CD4-positive, CD25-positive, alpha-beta regulatory T cell (primary cell): Measurements from ENCODE around the gene PRDM16. TPM values are rescaled to one million over a fixed set of nuclear protein-coding genes. Genes with fewer than 3 reads are reported as not detected.

Experiments
- ATAC-seq, 2 donors: fragments of 150-1000 bp; cut with Tn5 transposase; one replicate each; pipeline ENCODE4 v1.10.0; 2021; ENCODE audit warnings: low read depth in 2 of 2, moderate number of reproducible peaks in 2 of 2, moderate library complexity in 1 of 2
- DNase-seq, 3 donors: peaks; one replicate each; pipeline versions ENCODE4 v3.0.0 to v3.0.0-alpha.2; 2012 to 2022; ENCODE audit warnings: mixed read lengths in 1 of 3
- H3K27ac ChIP-seq: one replicate; pipeline ENCODE4 v1.7.0; 2013; ENCODE audit warnings: mild to moderate bottlenecking, low read length; ENCODE audit not compliant: insufficient read depth, poor library complexity, severe bottlenecking
- H3K27me3 ChIP-seq: one replicate; pipeline ENCODE4 v1.7.0; 2013; ENCODE audit warnings: low read length; ENCODE audit not compliant: control insufficient read depth, insufficient read depth
- H3K36me3 ChIP-seq: one replicate; pipeline ENCODE4 v1.7.0; 2013; ENCODE audit warnings: mild to moderate bottlenecking, low read length, moderate library complexity; ENCODE audit not compliant: control insufficient read depth, insufficient read depth
- H3K4me1 ChIP-seq: 2 replicates; pipeline ENCODE4 v1.7.0; 2013; ENCODE audit warnings: mild to moderate bottlenecking, low read length; ENCODE audit not compliant: insufficient read depth, control insufficient read depth, poor library complexity, severe bottlenecking
- H3K4me3 ChIP-seq: one replicate; pipeline ENCODE4 v1.7.0; 2013; ENCODE audit warnings: low read depth, mild to moderate bottlenecking, low read length, moderate library complexity
- H3K9me3 ChIP-seq, 2 experiments: 1 replicate in 1 of 2; 2 replicates in 1 of 2; pipeline ENCODE4 v1.7.0; 2013; ENCODE audit warnings: low read length in 2 of 2, mild to moderate bottlenecking in 1 of 2, moderate library complexity in 1 of 2; ENCODE audit not compliant: control insufficient read depth in 2 of 2
- H3K27ac Mint-ChIP-seq, 3 donors: one replicate each; pipeline ENCODE4 v1.8.0; 2020 to 2022; ENCODE audit warnings: mild to moderate bottlenecking in 3 of 3, mixed read lengths in 3 of 3, moderate library complexity in 2 of 3
- H3K27me3 Mint-ChIP-seq: one replicate; pipeline ENCODE4 v1.8.0; 2022; ENCODE audit warnings: mild to moderate bottlenecking, mixed read lengths
- H3K36me3 Mint-ChIP-seq: one replicate; pipeline ENCODE4 v1.8.0; 2020; ENCODE audit warnings: mixed read lengths
- H3K4me1 Mint-ChIP-seq, 4 donors: one replicate each; pipeline ENCODE4 v1.8.0; 2020 to 2022; ENCODE audit warnings: mixed read lengths in 4 of 4, mild to moderate bottlenecking in 1 of 4
- H3K4me3 Mint-ChIP-seq, 4 donors: one replicate each; pipeline ENCODE4 v1.8.0; 2020 to 2022; ENCODE audit warnings: mild to moderate bottlenecking in 4 of 4, mixed read lengths in 4 of 4, moderate library complexity in 3 of 4
- H3K9me3 Mint-ChIP-seq, 7 donors: one replicate each; pipeline ENCODE4 v1.8.0; 2020 to 2022; ENCODE audit warnings: mixed read lengths in 7 of 7, mild to moderate bottlenecking in 3 of 7, moderate library complexity in 2 of 7
- polyA plus RNA-seq, 4 donors: library from polyadenylated mRNA; unstranded; fragments of 300-500 nt; fragmentation: Illumina TruSeq; gene quantifications; one replicate each; pipeline ENCODE4 v1.2.3, GENCODE V29; 2021
- total RNA-seq: library from RNA; stranded (reverse); gene quantifications from one replicate; pipeline ENCODE4 v1.2.3, GENCODE V29; 2022

Gene PRDM16
- total and polyA plus RNA-seq, 5 donors from 2014 or later, result 0.27 TPM; not detected in 4

DNA sequence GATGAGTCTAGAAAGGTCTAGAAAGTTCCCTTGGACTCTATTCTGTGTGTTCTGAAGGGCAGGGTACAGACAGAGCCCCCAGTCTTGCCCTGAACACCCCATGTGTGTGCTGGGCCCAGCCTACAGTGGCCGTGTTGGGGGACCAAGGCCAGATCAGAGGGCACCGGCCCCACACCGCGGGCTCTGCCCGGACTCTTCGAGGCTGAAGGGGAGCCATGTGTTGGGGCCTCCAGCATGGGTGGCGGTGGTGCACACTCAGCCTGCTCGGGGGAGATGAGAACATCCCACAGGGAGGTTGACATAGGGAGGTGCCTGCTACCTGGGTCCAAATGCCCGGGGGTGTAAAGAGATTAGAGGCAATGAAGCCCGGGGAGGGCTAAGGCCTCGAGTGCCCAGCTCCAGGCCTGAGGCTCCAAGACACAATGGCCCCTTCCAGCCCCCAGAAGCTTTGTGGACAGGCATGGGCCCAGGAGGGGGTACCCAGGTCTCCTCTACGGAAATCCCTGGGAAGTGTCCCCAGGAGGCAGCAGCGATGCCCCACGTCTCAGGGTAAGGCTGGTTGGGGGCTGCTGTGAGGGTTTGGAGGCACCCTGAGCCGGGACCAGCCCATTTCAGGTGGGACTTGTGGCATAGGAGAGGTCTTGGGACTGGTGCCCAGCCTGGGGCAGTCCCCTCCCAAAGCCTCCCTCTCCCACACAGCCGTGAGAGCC lies 397.5 kb downstream of the PRDM16 start:
- no peak overlapping the region for H3K27ac Mint-ChIP-seq
- H3K27me3 Mint-ChIP-seq, result peaks cover 5% of the 10 kb centered on the region
- Histone ChIP-seq H3K9me3 (no peaks in the 10 kb centered on the region), H3K4me1 (no peaks in the 10 kb centered on the region), H3K27me3 (no peaks in the 10 kb centered on the region), H3K4me3 (no peak overlapping the region), H3K27ac (no peak overlapping the region), H3K36me3 (no peaks in the 10 kb centered on the region)
- H3K36me3 Mint-ChIP-seq, result no peaks in the 10 kb centered on the region
- DNase-seq, result no peak
- no peak for ATAC-seq
- H3K4me3 Mint-ChIP-seq, result no peak overlapping the region
- no peaks in the 10 kb centered on the region for H3K9me3 Mint-ChIP-seq
- peaks cover 0 to 2% (median 0%) of the 10 kb centered on the region in 4 donors for H3K4me1 Mint-ChIP-seq

GRCh38 chr1:3467096-3468036 lies 398.4 kb downstream of the PRDM16 start:
- Mint-ChIP-seq H3K4me3 (no peak overlapping the region), H3K9me3 (no peaks in the 10 kb centered on the region), H3K27ac (no peak overlapping the region), H3K27me3 (peaks cover 5% of the 10 kb centered on the region), H3K4me1 (peaks cover 0 to 2% (median 0%) of the 10 kb centered on the region in 4 donors), H3K36me3 (no peaks in the 10 kb centered on the region)
- no peak for ATAC-seq
- H3K27ac ChIP-seq, result no peak overlapping the region
- H3K4me3 ChIP-seq, result no peak overlapping the region
- H3K9me3 ChIP-seq, result no peaks in the 10 kb centered on the region
- H3K27me3 ChIP-seq, result no peaks in the 10 kb centered on the region
- no peaks in the 10 kb centered on the region for H3K4me1 ChIP-seq
- DNase-seq, result no peak
- H3K36me3 ChIP-seq, result no peaks in the 10 kb centered on the region

GRCh38 chr1:3468236-3469103 lies 399.5 kb downstream of the PRDM16 start:
- Mint-ChIP-seq H3K4me3 (no peak overlapping the region), H3K4me1 (peaks cover 0 to 2% (median 0%) of the 10 kb centered on the region in 4 donors), H3K36me3 (no peaks in the 10 kb centered on the region), H3K27ac (no peak overlapping the region), H3K9me3 (no peaks in the 10 kb centered on the region), H3K27me3 (peaks cover 5% of the 10 kb centered on the region)
- H3K36me3 ChIP-seq, result no peaks in the 10 kb centered on the region
- H3K4me3 ChIP-seq, result no peak overlapping the region
- no peak for DNase-seq
- H3K9me3 ChIP-seq, result no peaks in the 10 kb centered on the region
- no peaks in the 10 kb centered on the region for H3K27me3 ChIP-seq
- no peak overlapping the region for H3K27ac ChIP-seq
- no peaks in the 10 kb centered on the region for H3K4me1 ChIP-seq
- ATAC-seq, result no peak

GRCh38 chr1:3469104-3469848 lies 400.3 kb downstream of the PRDM16 start:
- no peak for ATAC-seq
- no peak for DNase-seq
- Histone ChIP-seq H3K27ac (no peak overlapping the region), H3K9me3 (no peaks in the 10 kb centered on the region), H3K4me1 (no peaks in the 10 kb centered on the region), H3K4me3 (no peak overlapping the region), H3K36me3 (no peaks in the 10 kb centered on the region), H3K27me3 (no peaks in the 10 kb centered on the region)
- peaks cover 0 to 2% (median 0%) of the 10 kb centered on the region in 4 donors for H3K4me1 Mint-ChIP-seq
- H3K9me3 Mint-ChIP-seq, result no peaks in the 10 kb centered on the region
- H3K27ac Mint-ChIP-seq, result no peak overlapping the region
- peaks cover 5% of the 10 kb centered on the region for H3K27me3 Mint-ChIP-seq
- no peak overlapping the region for H3K4me3 Mint-ChIP-seq
- H3K36me3 Mint-ChIP-seq, result no peaks in the 10 kb centered on the region

DNA sequence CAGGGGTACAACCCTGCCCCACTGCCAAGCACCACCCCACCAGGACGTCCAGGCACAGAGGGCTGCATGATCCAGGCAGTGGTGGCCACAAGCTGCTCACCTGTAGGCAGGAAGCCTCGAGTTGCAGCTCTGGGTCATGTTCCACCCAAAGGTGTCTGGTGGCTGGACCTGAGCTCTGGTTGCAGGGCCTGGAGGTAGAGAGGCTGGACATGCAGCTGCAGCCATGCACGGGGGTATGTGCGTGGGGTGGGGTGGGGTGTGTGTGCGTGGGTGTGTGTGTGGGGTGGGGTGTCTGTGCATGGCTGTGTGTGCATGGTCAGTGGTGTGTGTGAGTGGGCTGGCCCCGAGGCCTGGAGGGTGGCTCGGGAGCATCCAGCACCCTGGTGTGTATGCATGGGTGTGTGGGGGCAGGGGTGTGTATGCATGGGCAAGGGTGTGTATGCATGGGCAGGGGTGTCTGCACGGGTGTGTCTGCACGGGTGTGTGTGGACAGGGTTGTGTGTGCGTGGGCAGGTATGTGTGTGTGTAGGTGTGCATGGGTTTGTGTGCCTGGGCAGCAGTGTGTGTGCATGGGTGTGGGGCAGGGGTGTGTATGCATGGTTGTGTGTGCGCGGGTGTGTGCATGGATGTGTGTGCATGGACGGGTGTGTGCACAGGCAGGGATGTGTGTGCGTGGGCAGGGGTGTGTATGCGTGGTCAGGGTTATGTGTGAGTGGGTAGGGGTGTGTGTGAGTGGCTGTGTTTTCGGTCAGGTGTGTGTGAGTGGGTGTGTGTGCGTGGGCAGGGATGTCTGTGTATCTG lies 401.0 kb downstream of the PRDM16 start:
- Histone ChIP-seq H3K4me3 (no peak overlapping the region), H3K4me1 (no peaks in the 10 kb centered on the region), H3K27ac (no peak overlapping the region), H3K27me3 (no peaks in the 10 kb centered on the region), H3K36me3 (no peaks in the 10 kb centered on the region), H3K9me3 (no peaks in the 10 kb centered on the region)
- Mint-ChIP-seq H3K36me3 (no peaks in the 10 kb centered on the region), H3K4me3 (no peak overlapping the region), H3K9me3 (no peaks in the 10 kb centered on the region), H3K4me1 (peaks cover 0 to 2% (median 0%) of the 10 kb centered on the region in 4 donors), H3K27me3 (peaks cover 5% of the 10 kb centered on the region), H3K27ac (no peak overlapping the region)
- no peak for ATAC-seq
- DNase-seq, result no peak

GRCh38 chr1:3470650-3471355 lies 401.8 kb downstream of the PRDM16 start:
- DNase-seq (no peak), ATAC-seq (no peak)
- Histone ChIP-seq H3K36me3 (no peaks in the 10 kb centered on the region), H3K9me3 (no peaks in the 10 kb centered on the region), H3K4me3 (no peak overlapping the region), H3K27ac (no peak overlapping the region), H3K4me1 (no peaks in the 10 kb centered on the region), H3K27me3 (no peaks in the 10 kb centered on the region)
- peaks cover 5% of the 10 kb centered on the region for H3K27me3 Mint-ChIP-seq
- peaks cover 0 to 2% (median 0%) of the 10 kb centered on the region in 4 donors for H3K4me1 Mint-ChIP-seq
- no peak overlapping the region for H3K4me3 Mint-ChIP-seq
- no peaks in the 10 kb centered on the region for H3K36me3 Mint-ChIP-seq
- no peaks in the 10 kb centered on the region for H3K9me3 Mint-ChIP-seq
- no peak overlapping the region for H3K27ac Mint-ChIP-seq
